Natural killer cell (primary cell): ENCODE measurements around the gene CADM1. TPM values are rescaled to one million over a fixed set of nuclear protein-coding genes. Genes with fewer than 3 reads are reported as not detected.

Source experiments
- ATAC-seq, 3 donors: fragments of 150-1000 bp in 2 of 3; fragments of 200-7000 bp in 1 of 3; cut with Tn5 transposase; 1 replicate in 1 of 3; 2 replicates in 2 of 3; pipeline ENCODE4 v1.10.0; 2021; ENCODE audit warnings: mild to moderate bottlenecking in 2 of 3, moderate library complexity in 2 of 3
- DNase-seq, 2 donors: peaks; one replicate each; pipeline versions ENCODE4 v3.0.0 to v3.0.0-alpha.2; 2013 to 2021; ENCODE audit warnings: mixed read lengths in 1 of 2
- H3K27ac ChIP-seq: one replicate; pipeline ENCODE4 v1.5.1; 2013; ENCODE audit warnings: mild to moderate bottlenecking, low read length
- H3K27me3 ChIP-seq: one replicate; pipeline ENCODE4 v1.6.1; 2013; ENCODE audit warnings: low read length; ENCODE audit not compliant: control insufficient read depth, insufficient read depth
- H3K36me3 ChIP-seq: one replicate; pipeline ENCODE4 v1.6.1; 2013; ENCODE audit warnings: low read length; ENCODE audit not compliant: control insufficient read depth, insufficient read depth
- H3K4me1 ChIP-seq: one replicate; pipeline ENCODE4 v1.6.1; 2013; ENCODE audit warnings: low read length; ENCODE audit not compliant: control insufficient read depth, insufficient read depth
- H3K4me3 ChIP-seq: one replicate; pipeline ENCODE4 v1.5.1; 2013; ENCODE audit warnings: low read length
- H3K9me3 ChIP-seq: one replicate; pipeline ENCODE4 v1.6.1; 2013; ENCODE audit warnings: low read length; ENCODE audit not compliant: control insufficient read depth, insufficient read depth
- H3K27ac Mint-ChIP-seq, 2 donors: one replicate each; pipeline ENCODE4 v1.8.0; 2022; ENCODE audit warnings: mild to moderate bottlenecking in 2 of 2, mixed read lengths in 2 of 2, moderate library complexity in 1 of 2
- H3K27me3 Mint-ChIP-seq, 2 donors: one replicate each; pipeline ENCODE4 v1.8.0; 2022; ENCODE audit warnings: low read depth in 2 of 2, mixed read lengths in 2 of 2
- H3K36me3 Mint-ChIP-seq: one replicate; pipeline ENCODE4 v1.8.0; 2022; ENCODE audit warnings: mixed read lengths
- H3K4me1 Mint-ChIP-seq, 2 donors: one replicate each; pipeline ENCODE4 v1.8.0; 2022; ENCODE audit warnings: mixed read lengths in 2 of 2
- H3K4me3 Mint-ChIP-seq: one replicate; pipeline ENCODE4 v1.8.0; 2022; ENCODE audit warnings: mild to moderate bottlenecking, moderate library complexity, mixed read lengths
- H3K9me3 Mint-ChIP-seq, 2 donors: one replicate each; pipeline ENCODE4 v1.8.0; 2022; ENCODE audit warnings: mixed read lengths in 2 of 2
- WGBS: methylation state at CpG from one replicate; pipeline ENCODE4 v1.1.7; 2013; ENCODE audit warnings: missing lambda C conversion rate; ENCODE audit not compliant: insufficient coverage; 5-methylcytosine and 5-hydroxymethylcytosine counted together
- intact Hi-C: fragments of 100-400 bp; cut with micrococcal nuclease; formaldehyde crosslinking; loops from one replicate; pipeline ENCODE4 v1.14.2; 2022
- total RNA-seq, 4 donors: library from RNA; stranded (reverse); fragments of 120-200 nt in 1 of 4; gene quantifications; one replicate each; pipeline versions ENCODE4 v1.2.3 to v1.2.4, GENCODE V29; 2013 to 2022
- TF ChIP-seq, protein P1 (sequence below): fragments of 200-600 bp; IDR thresholded peaks from one replicate; pipeline ENCODE4 v1.8.0; 2022; ENCODE audit warnings: antibody characterized with exemption

CADM1 gene
- total RNA-seq, 3 donors from 2014 or later (not counting 1 experiment from before 2014, with no cell fraction given) = 3.2 to 4.2 (median 3.9) TPM

DNA sequence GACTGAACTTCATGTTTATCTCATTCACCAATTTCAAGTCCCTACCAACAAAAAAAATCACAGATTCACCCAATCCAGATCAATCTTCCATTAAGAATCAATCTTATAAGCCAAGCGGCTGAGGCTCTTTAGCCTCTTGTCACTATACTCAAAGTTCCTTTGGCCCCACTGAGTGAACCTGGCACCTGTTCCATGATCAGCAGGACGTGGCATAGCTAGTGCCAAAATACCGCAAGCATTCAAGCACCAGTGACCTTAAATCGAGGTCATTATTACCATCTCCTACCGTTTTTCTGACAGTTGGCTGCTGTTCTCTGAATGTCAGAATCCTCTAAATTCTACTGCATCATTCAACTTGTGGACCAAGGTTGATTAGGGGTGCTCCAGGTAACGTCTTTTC lies 141.2 kb downstream of the CADM1 start:
- intact Hi-C loops = no loop called here
- DNase-seq (no peak), ATAC-seq (no peak)
- Mint-ChIP-seq H3K9me3 (no peaks in the 10 kb centered on the region), H3K4me1 (no peaks in the 10 kb centered on the region), H3K36me3 (no peaks in the 10 kb centered on the region), H3K27ac (no peak overlapping the region), H3K4me3 (no peak overlapping the region), H3K27me3 (peaks cover 0 to 2% of the 10 kb centered on the region in 2 donors)
- no peak overlapping the region for H3K4me3 ChIP-seq
- no peaks in the 10 kb centered on the region for H3K36me3 ChIP-seq
- no peaks in the 10 kb centered on the region for H3K9me3 ChIP-seq
- TF ChIP-seq, protein P1, sequence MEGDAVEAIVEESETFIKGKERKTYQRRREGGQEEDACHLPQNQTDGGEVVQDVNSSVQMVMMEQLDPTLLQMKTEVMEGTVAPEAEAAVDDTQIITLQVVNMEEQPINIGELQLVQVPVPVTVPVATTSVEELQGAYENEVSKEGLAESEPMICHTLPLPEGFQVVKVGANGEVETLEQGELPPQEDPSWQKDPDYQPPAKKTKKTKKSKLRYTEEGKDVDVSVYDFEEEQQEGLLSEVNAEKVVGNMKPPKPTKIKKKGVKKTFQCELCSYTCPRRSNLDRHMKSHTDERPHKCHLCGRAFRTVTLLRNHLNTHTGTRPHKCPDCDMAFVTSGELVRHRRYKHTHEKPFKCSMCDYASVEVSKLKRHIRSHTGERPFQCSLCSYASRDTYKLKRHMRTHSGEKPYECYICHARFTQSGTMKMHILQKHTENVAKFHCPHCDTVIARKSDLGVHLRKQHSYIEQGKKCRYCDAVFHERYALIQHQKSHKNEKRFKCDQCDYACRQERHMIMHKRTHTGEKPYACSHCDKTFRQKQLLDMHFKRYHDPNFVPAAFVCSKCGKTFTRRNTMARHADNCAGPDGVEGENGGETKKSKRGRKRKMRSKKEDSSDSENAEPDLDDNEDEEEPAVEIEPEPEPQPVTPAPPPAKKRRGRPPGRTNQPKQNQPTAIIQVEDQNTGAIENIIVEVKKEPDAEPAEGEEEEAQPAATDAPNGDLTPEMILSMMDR = no peak
- 92% methylated on average over 5 of the region's 6 CpGs for WGBS
- H3K4me1 ChIP-seq = no peaks in the 10 kb centered on the region
- no peak overlapping the region for H3K27ac ChIP-seq
- H3K27me3 ChIP-seq = no peaks in the 10 kb centered on the region

DNA sequence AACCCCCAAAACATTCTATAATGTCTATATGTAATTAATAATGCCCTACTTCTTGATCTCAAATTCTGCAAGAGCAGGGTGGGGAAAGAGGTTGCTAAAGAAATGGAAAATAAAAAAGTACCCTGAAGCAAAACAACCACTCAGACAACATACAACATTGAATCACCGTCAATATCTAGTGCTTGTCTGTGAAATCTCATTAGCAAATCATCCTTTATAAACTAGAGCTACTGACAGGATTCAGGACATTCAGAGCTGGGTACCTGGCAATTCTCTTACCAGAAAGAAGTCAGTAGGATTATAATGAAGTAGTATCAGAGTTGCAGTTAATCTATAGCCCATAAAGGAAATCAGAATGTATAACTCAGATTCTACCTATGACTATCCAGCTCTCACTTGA lies 143.2 kb downstream of the CADM1 start:
- 91% methylated on average over 1 of the region's 1 CpG for WGBS

DNA sequence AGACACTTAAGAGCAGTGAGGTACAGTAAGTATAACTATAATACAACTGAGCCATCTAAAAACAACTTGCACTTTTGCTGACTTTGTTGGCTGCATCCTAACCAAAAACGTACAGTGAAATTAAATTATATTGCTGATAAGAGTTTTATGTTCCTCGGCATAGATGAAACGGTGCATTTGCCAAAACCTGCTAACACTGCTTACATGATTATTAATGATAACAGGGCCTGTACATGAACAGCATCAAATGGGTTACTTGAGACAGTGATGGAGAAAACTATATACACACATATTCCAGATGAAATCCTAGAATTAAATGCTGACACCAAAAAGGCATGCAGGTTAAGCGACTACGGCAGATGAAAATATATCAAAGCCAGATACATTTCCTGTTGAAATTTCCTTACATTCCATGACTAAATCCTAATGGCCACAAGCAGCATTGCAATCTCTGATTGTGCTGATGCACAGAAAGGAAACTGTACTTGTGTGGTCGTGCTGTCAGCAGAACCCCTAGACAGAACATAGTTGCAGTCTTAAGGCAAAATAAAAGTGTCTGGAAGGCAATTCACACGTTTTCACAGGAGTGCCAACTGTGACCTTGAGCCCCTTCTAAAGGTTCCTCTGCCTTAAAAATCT lies 143.9 kb downstream of the CADM1 start:
- H3K27ac ChIP-seq = no peak overlapping the region
- Mint-ChIP-seq H3K27ac (no peak overlapping the region), H3K9me3 (no peaks in the 10 kb centered on the region), H3K4me3 (no peak overlapping the region), H3K4me1 (no peaks in the 10 kb centered on the region), H3K27me3 (peaks cover 0 to 4% of the 10 kb centered on the region in 2 donors), H3K36me3 (no peaks in the 10 kb centered on the region)
- DNase-seq (no peak), ATAC-seq (no peak)
- H3K4me1 ChIP-seq = no peaks in the 10 kb centered on the region
- TF ChIP-seq, protein P1 = no peak
- no peaks in the 10 kb centered on the region for H3K36me3 ChIP-seq
- no peak overlapping the region for H3K4me3 ChIP-seq
- H3K9me3 ChIP-seq = no peaks in the 10 kb centered on the region
- intact Hi-C loops = no loop called here
- H3K27me3 ChIP-seq = no peaks in the 10 kb centered on the region
- 84% methylated on average over 7 of the region's 7 CpGs for whole genome bisulfite sequencing

More for the DNA sequence above, 143.2 kb downstream of the CADM1 start:
- no peak for ATAC-seq
- no peaks in the 10 kb centered on the region for H3K27me3 ChIP-seq
- Mint-ChIP-seq H3K4me3 (no peak overlapping the region), H3K27ac (no peak overlapping the region), H3K36me3 (no peaks in the 10 kb centered on the region), H3K9me3 (no peaks in the 10 kb centered on the region), H3K27me3 (peaks cover 0 to 2% of the 10 kb centered on the region in 2 donors), H3K4me1 (no peaks in the 10 kb centered on the region)
- intact Hi-C loops = no loop called here
- no peaks in the 10 kb centered on the region for H3K9me3 ChIP-seq
- TF ChIP-seq, protein P1 = no peak
- no peak overlapping the region for H3K4me3 ChIP-seq
- H3K36me3 ChIP-seq = no peaks in the 10 kb centered on the region
- H3K4me1 ChIP-seq = no peaks in the 10 kb centered on the region
- DNase-seq = no peak
- no peak overlapping the region for H3K27ac ChIP-seq

DNA sequence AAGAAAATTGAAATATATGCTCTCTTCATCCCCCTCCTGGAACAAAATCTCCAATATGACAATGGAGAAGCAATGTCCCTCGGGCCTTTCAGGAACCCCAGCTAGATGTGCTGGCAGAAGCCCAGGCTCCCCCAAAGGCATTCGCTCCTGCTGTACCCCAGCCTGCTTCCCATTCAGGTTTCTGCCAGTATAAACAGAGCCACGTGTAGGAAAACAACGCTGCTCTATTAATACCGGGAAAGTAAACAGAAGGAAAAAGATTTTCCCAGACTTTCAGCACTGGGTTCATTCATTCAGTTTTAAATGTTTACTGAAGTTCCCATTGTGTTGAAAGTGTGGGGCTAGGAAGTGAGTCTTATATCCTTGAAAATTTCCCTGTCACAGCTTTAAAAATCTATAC lies 147.1 kb downstream of the CADM1 start:
- H3K4me1 Mint-ChIP-seq = no peaks in the 10 kb centered on the region
- ATAC-seq = no peak
- DNase-seq = no peak
- no peak overlapping the region for H3K4me3 Mint-ChIP-seq
- H3K9me3 Mint-ChIP-seq = no peaks in the 10 kb centered on the region
- no peaks in the 10 kb centered on the region for H3K4me1 ChIP-seq
- no peaks in the 10 kb centered on the region for H3K27me3 ChIP-seq
- H3K4me3 ChIP-seq = no peak overlapping the region
- intact Hi-C loops = no loop called here
- TF ChIP-seq, protein P1 = no peak
- H3K27ac ChIP-seq = no peak overlapping the region
- WGBS = 29% methylated on average over 5 of the region's 5 CpGs
- H3K27ac Mint-ChIP-seq = no peak overlapping the region
- no peaks in the 10 kb centered on the region for H3K36me3 Mint-ChIP-seq
- peaks cover 4 to 5% of the 10 kb centered on the region in 2 donors for H3K27me3 Mint-ChIP-seq
- no peaks in the 10 kb centered on the region for H3K9me3 ChIP-seq
- no peaks in the 10 kb centered on the region for H3K36me3 ChIP-seq
